KOPT-K1 (cell line): Measurements from ENCODE around the gene ERN1.

Source experiments
- H3K27ac ChIP-seq: fragments of 200-600 bp; sonication (generic); 2 replicates; pipeline ENCODE4 v1.5.1; 2016; ENCODE audit warnings: antibody characterized with exemption, mild to moderate bottlenecking, low read depth, low read length; ENCODE audit not compliant: poor library complexity, severe bottlenecking
- H3K36me3 ChIP-seq: fragments of 200-600 bp; sonication (generic); 2 replicates; pipeline ENCODE4 v1.5.1; 2017; ENCODE audit warnings: antibody characterized with exemption, mild to moderate bottlenecking, low read length, moderate library complexity; ENCODE audit not compliant: insufficient read depth
- H3K9me3 ChIP-seq: fragments of 200-600 bp; sonication (generic); 2 replicates; pipeline ENCODE4 v1.5.1; 2017; ENCODE audit warnings: antibody characterized with exemption, low read length, mild to moderate bottlenecking; ENCODE audit not compliant: insufficient read depth, poor library complexity, severe bottlenecking

Gene ERN1

DNA sequence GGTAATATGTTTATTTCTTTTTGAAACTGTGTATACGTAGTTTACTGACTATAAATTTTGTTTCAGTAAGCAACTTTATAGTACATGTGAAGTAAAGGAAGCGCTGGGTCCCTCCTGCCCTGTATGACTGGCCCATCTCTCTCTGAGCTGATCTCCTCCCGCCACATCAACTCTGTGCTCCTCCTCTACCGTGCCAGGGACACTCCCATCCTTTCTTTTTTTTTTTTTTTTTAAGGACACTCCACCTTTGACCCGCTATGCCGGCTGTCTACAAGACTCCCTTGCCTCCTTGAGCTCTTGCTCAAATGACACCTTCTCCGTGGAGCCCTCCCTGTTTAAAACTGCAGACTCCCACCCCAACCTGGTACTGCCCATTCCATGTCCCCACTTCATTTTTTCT is 35.5 kb downstream of the ERN1 start:
- H3K27ac ChIP-seq, result peak overlapping the region; percentile 36
- peaks cover 23% of the 10 kb centered on the region for H3K36me3 ChIP-seq
- no peaks in the 10 kb centered on the region for H3K9me3 ChIP-seq

DNA sequence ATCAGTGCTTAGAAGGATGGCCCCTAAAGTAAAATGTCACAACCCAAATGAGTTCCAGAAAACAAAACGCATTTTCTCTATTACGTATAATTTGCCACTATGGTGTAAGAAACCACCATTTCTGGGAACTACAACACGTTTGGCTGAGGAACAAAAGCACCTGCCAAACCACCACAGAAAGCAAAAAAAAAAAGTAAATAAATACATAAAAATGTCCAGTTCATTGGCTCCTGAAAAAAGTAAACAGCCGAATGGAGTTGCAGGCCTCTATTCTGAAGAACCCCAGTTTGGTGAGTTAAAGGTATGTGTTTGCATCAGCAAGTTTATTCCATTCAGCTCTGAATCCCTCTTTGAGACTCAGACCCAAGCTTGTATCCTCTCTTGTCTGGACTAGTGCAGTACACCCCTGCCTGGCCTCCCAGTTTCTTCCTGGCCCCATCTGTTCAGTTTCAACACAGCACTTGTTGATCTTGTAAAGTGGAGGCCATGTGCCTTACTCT is 36.9 kb downstream of the ERN1 start:
- no peaks in the 10 kb centered on the region for H3K9me3 ChIP-seq
- peak overlapping the region; percentile 46 for H3K27ac ChIP-seq
- peaks cover 23% of the 10 kb centered on the region for H3K36me3 ChIP-seq

DNA sequence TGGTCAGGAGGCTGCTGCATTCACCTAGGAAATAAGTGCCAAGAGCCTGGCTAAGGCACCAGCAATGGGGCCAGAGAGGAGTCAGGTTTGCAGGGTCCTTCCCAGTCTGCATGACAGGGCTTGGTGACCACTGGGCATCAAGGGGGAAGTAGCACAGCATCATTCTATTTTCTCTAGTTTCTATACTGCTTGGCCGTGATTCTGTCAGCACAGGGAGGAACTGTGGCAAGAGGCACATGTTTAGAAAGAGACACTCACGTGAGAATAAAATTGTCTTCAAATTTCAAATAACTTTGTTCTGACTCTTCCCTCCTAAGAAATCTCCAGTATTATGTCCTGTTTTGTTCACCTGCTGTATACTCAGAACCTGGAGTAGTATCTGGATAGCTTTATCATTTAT is 37.8 kb downstream of the ERN1 start:
- Histone ChIP-seq H3K27ac (peak overlapping the region; percentile 46), H3K9me3 (no peaks in the 10 kb centered on the region), H3K36me3 (peaks cover 23% of the 10 kb centered on the region)

DNA sequence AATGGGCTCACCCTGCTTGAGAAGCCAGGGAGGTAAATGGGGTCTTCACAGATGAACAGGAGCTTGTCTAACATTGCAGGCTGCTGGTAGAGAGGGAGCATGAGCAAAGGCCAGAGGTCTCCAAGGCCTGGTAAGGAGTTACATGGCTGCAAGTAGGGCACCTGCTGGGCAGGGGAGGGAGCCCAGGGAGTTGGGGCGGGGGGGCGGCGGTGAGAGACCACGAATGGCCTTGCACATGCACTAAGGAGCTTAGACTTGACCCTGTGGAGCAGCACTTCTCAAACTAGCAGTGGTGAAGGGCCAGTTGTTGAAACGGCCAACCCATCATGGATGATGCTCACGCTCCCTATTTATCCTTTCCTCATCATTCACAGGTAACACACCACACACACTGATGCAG is 38.4 kb downstream of the ERN1 start:
- H3K36me3 ChIP-seq, result peaks cover 18% of the 10 kb centered on the region

DNA sequence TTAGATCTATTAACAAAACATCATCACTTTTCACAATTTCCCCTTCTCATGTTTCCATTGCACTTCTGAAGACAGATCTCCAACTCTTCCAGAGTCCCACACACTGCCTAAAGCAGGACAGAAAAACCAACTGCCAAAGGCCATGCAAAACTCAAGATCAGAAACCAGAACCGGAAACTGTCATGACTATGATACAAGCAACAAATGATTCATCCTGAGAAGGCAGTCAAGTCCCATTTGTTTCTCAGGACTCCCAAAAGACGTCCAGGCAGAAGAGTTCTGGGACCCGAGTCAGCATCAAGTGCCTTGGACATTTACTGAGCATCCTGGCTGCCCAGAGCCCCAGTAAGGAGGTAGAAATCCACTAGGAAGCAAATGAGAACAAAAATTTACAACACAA is 38.8 kb downstream of the ERN1 start:
- Histone ChIP-seq H3K36me3 (peaks cover 13% of the 10 kb centered on the region), H3K27ac (peak overlapping the region; percentile 46), H3K9me3 (no peaks in the 10 kb centered on the region)

More for the DNA sequence above, 38.4 kb downstream of the ERN1 start:
- no peaks in the 10 kb centered on the region for H3K9me3 ChIP-seq
- H3K27ac ChIP-seq, result peak overlapping the region; percentile 46

DNA sequence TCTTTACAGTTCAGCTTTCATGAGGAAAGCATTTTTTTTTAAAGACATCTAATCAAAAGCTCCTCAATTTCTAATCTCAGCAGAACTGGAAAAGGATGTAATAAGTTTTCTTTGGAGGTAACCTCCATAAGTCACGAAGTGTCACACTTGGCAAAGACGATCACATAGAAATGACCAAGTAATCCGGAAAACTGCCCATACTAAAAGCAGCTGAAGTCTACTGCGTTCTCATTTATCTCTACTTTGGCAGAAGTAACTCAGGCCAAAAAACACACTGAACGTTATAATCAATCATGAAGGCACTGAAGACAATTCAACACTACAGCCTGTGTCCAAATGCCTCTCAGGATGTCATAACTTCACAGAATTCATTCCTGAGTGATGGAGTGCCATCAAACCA is 39.8 kb downstream of the ERN1 start:
- no peak overlapping the region for H3K27ac ChIP-seq
- no peaks in the 10 kb centered on the region for H3K9me3 ChIP-seq
- H3K36me3 ChIP-seq, result peaks cover 6% of the 10 kb centered on the region; the same call in 1 of the 2 replicates

DNA sequence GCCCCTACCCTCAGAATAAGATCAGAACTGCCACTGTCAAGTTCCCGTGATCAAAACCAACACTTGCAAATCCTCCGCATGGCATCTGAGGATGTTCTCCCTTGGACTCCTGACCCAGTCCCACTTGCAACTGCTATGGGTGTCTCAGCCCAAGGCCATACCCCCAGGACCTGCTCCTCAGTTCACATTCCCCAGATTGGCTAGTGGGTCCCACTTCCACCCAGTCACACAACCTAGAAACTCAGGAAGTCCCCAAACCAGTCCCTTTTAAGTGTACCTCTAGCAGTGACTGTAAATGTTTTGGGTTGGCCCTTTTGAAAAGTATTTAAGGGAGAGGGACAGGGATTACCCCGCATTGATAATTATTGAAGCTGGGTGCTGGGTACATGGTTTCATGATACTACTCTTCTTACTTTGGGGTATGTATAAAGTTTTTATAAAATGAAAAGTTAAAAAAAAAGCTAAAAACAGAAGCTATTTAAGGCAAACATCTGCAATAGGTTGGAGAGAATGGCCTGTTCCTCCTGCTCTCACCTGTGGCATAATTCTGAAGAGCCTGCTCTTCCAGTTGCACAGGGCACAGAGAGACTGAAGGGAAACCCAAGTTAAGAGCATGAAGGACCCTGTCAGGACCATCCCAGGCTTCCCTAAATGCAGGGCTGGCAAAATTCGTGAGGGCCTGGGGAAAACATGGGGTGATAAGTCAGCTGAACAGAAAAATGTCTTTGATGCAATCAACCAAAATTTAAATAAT is 42.5 kb downstream of the ERN1 start:
- Histone ChIP-seq H3K9me3 (no peaks in the 10 kb centered on the region), H3K27ac (peak overlapping the region; percentile 30), H3K36me3 (peaks cover 6% of the 10 kb centered on the region; the same call in 1 of the 2 replicates)

DNA sequence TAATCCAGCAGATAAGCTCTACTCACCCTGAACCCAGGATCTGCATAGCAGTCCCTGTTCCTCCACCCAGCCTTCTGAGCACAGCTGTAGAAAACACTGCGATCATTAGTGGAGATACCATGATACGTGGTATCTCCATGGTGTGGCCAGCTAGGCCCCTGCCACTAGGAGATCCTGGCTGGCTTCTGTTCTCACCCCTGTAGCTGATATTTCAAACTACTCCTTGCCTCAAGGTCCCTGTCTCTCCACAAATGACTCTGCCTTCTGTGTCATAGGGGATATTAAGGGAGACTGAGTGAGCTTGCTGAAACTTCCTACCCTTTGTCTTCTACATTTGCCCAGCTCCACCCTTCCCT is 44.3 kb downstream of the ERN1 start:
- Histone ChIP-seq H3K9me3 (no peaks in the 10 kb centered on the region), H3K27ac (peak overlapping the region; percentile 18), H3K36me3 (no peaks in the 10 kb centered on the region)

DNA sequence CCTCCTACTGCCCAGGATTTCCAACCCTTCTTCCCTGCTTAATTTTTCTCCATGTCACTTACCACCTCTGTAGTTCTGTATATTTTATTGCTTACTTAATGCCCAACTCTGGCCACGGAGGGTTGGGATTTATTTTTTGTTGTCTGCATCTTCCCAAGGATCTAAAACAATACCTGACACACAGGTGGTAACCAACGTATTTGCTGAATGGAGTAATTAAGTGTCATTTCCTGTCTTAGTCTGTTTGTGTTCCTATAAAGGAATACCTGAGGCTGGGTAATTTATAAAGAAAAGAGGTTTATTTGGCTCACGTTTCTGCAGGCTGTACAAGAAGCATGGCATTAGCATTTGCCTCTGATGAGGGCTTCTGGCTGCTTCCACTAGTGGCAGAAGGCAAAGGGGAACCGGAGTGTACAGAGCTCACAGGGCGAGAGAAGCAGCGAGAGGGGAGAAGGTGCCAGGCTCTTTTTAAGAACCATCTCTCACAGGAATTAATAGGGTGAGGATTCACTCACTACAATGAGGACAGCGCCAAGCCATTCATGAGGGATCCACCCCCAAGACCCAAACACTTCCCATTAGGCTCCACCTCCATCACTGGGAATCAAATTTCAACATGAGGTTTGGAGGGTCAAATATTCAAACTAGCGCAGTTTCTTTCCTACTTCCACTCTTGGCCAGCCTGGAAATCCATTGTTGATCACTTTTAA is 44.8 kb downstream of the ERN1 start:
- H3K9me3 ChIP-seq, result no peaks in the 10 kb centered on the region
- peak overlapping the region; percentile 76 for H3K27ac ChIP-seq
- no peaks in the 10 kb centered on the region for H3K36me3 ChIP-seq

DNA sequence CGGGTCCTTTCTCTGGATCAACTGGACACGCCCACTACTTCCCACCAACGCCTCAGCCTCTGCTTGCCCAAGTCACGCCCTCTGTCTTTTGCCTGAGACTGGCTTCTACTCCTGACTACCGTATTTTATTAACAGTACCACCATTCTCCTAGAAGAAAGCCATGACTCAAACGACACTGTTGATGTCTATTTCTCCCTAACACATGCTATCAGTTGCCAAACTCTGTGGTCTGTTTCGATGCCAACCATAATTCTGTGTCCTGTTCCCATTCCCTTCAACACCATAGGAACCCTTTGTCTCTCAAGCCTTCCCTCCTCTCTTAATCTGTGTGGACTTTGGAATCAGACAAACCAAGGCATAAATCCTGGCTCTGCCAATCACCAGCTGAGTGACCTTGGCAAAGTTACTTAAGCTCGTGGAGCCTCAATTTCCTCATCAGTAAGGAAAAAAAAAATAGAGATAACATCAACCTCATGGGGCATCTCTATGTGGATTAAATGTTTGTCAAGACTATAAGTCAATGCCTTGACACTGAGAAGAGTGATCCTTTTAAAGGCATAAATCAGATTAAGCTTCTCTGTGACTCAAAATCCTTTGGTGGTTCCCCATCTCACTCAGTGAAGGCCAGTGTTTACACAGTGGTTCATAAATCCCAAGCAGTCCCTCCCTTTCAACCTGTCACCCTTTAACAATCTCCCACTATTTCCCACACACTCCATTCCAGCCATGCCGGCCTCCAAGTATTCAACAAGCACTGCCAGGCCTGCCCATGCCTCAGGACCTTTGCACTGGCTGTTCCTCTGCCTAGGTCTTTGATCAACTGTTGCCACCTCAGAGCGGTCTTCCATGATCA is 45.6 kb downstream of the ERN1 start:
- H3K36me3 ChIP-seq, result peaks cover 4% of the 10 kb centered on the region
- H3K27ac ChIP-seq, result peak overlapping the region; percentile 76
- no peaks in the 10 kb centered on the region for H3K9me3 ChIP-seq

DNA sequence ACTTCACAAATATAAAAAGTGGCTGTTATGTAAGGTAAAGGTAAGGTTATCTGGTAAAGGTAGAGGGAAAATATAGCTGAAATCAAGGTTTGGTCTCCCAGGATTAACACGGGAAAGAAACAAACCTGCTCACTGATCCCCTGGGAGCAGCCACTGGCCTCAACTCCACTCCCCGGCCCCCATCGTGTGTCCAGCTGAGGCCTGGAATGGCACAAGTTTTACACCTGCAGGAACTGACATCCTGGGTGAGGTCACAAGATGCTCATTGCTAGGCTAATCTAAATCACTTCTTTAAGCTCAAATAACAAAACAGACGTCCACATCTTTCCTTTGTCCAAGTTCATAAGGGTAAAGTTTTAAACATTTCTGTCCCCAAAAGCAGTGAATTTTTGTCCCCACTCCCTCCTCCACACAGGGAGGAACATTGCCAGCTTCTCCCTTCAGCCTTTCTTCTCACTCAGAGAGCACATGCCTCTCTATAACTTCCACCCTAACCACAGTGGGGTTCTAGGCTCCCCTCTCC is 46.3 kb downstream of the ERN1 start:
- Histone ChIP-seq H3K36me3 (peaks cover 10% of the 10 kb centered on the region), H3K27ac (peak overlapping the region; percentile 76), H3K9me3 (no peaks in the 10 kb centered on the region)

DNA sequence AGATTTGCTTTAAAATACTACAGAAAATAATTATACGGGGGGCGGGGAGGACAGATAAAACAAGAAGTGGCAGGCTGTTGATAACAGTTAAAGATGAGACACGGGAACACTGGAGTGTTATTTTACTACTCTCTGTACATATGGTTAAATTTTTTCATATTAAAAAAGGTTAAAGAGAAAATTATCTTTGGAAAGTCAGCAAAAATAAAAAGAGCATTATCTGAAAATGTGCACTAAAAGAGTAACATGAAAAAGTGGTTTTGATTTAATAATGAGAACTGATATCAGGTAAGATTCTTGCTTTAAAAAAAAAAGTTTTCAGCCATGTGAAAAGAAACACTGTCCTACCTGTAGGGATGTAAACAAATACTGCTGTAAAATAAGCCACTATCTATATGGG is 46.9 kb downstream of the ERN1 start:
- peaks cover 14% of the 10 kb centered on the region for H3K36me3 ChIP-seq
- H3K27ac ChIP-seq, result peak overlapping the region; percentile 76
- H3K9me3 ChIP-seq, result no peaks in the 10 kb centered on the region

DNA sequence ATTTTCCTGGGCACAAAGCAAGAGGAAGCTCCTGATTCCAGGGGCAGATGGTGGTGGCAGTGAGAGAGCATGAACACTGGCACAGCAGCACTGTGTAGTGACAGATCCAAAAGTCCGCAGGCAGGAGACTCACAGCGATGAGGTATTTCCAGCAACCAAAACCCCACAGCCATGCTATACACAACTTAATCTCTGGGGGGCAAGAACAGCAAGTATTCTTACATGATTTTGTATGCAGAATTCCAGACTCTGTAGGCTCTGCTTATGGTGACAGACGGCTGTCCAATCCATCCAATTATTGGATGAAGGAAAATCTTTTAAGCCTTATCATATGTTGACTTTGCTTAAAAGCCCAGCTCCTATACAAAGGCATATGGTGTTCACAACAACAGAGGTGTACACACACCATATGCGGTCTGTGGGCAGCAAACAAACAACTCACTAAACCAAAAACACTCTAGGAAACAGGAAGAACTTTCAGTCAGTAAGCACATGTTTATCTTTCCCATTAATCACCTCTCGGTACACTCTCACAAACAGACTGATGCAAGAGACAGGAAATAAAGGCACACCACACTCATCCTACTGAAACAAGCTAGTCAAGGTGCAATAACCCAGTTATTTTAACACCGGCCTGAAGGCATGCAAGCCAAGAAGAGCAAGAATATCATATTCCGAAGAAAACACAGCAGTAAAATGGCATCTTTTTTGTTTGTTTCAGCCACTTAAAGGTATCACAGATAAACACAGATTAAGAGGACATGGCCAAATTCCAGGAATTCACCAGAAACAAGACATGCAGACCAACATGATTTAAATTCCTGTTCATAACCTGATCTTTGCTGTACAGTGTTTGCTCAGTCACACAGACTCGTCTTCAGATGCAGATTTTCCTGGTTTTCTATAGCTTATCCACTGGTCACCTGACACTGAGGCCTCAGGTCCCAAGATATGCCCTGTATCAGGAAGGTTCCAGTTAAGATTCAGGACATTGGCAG is 47.8 kb downstream of the ERN1 start:
- peak overlapping the region; percentile 76 for H3K27ac ChIP-seq
- no peaks in the 10 kb centered on the region for H3K9me3 ChIP-seq
- H3K36me3 ChIP-seq, result peaks cover 24% of the 10 kb centered on the region

DNA sequence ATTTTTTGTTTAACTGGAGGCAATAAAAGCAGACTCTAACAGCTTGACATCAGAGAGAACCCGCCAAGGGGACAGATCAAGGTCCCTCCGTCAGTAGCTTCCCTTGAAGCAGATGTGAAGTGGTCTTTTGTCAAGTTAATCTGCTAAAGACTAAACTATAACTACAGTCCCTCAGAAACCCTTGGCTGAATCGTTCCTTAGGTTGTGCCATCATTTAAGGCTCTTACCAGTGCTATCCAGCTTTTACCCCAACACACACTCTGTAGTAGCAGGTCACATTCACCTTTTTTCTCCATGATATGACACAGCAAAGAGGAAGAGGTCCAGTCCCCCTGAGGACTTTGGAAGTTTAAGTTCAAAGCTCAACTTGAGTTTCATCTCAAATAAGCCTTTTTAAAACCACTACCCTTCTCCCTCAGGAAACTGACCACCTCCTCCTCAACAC is 49.7 kb downstream of the ERN1 start:
- Histone ChIP-seq H3K27ac (peak overlapping the region; percentile 31), H3K36me3 (peaks cover 27% of the 10 kb centered on the region), H3K9me3 (no peaks in the 10 kb centered on the region)
